Fibroblast of lung (primary cell): ENCODE measurements around the gene GPR157.

Experiments
- CTCF ChIP-seq, 2 donors: IDR thresholded peaks in 1 of 2; conservative IDR thresholded peaks in 1 of 2; 1 replicate in 1 of 2; 2 replicates in 1 of 2; pipeline ENCODE4 v1.5.1; 2011 to 2012; ENCODE audit warnings: low read length in 2 of 2, control low read depth in 1 of 2, inconsistent platforms in 1 of 2, low read depth in 1 of 2, mild to moderate bottlenecking in 1 of 2
- EZH2 ChIP-seq: IDR thresholded peaks from 2 replicates; pipeline ENCODE4 v1.5.1; 2012; ENCODE audit warnings: low read length, control low read depth, mild to moderate bottlenecking; ENCODE audit errors: missing control alignments

- TF ChIP-seq CTCF (conservative IDR thresholded peaks at IDR 0.05 in 1 of 2, IDR thresholded peaks at IDR 0.05 in 1 of 2; ENCODE audit: low read depth in 1 of 2, low read length in 2 of 2) (no peak), EZH2 (no peak)
These were observed 22.5 kb upstream of the GPR157 start for GRCh38 chr1:9151328-9151860.
